GM23338 (cell line): ENCODE results near the gene KHSRP.

Source experiments
- CREB1 ChIP-seq: fragments of 250-450 bp; sonication (Bioruptor Pico); IDR thresholded peaks from 2 replicates; pipeline ENCODE4 v1.5.0; 2020; ENCODE audit warnings: low read depth, mild to moderate bottlenecking, moderate library complexity
- CTCF ChIP-seq, 2 experiments: fragments of 200-600 bp in 1 of 2; sonication (generic) in 1 of 2; conservative IDR thresholded peaks; 2 replicates each; pipeline versions ENCODE4 v1.5.1 to v1.6.1; 2016 to 2017; ENCODE audit warnings: antibody characterized with exemption in 2 of 2, low read depth in 2 of 2, mild to moderate bottlenecking in 2 of 2, moderate library complexity in 1 of 2
- ETS1 ChIP-seq: IDR thresholded peaks from 2 replicates; pipeline ENCODE4 v1.6.1; 2016; ENCODE audit warnings: antibody characterized with exemption
- EZH2 ChIP-seq: fragments of 200-600 bp; sonication (generic); IDR thresholded peaks from one replicate; pipeline ENCODE4 v1.8.0; 2017; ENCODE audit warnings: antibody characterized with exemption, mild to moderate bottlenecking, low read depth; ENCODE audit not compliant: unreplicated experiment
- EZH2phosphoT487 ChIP-seq: fragments of 200-600 bp; sonication (generic); IDR thresholded peaks from one replicate; pipeline ENCODE4 v1.8.1; 2018; ENCODE audit warnings: antibody characterized with exemption; ENCODE audit not compliant: unreplicated experiment
- JUNB ChIP-seq: IDR thresholded peaks from one replicate; pipeline ENCODE4 v1.6.1; 2016; ENCODE audit warnings: antibody characterized with exemption; ENCODE audit not compliant: unreplicated experiment
- NANOG ChIP-seq: IDR thresholded peaks from 2 replicates; pipeline ENCODE4 v1.6.1; 2016; ENCODE audit warnings: antibody characterized with exemption, borderline replicate concordance
- POLR2AphosphoS5 ChIP-seq: IDR thresholded peaks from 2 replicates; pipeline ENCODE4 v1.6.1; 2016; ENCODE audit warnings: antibody characterized with exemption, low read depth
- REST ChIP-seq: IDR thresholded peaks from one replicate; pipeline ENCODE4 v1.6.1; 2018; ENCODE audit warnings: antibody characterized with exemption; ENCODE audit not compliant: unreplicated experiment
- STAT1 ChIP-seq: IDR thresholded peaks from one replicate; pipeline ENCODE4 v1.6.1; 2016; ENCODE audit warnings: antibody characterized with exemption; ENCODE audit not compliant: unreplicated experiment

- no peak for TF ChIP-seq CTCF (conservative IDR thresholded peaks at IDR 0.05; ENCODE audit: low read depth in 2 of 2)
- no peak for TF ChIP-seq EZH2
- TF ChIP-seq POLR2AphosphoS5: no peak
- no peak for TF ChIP-seq NANOG
- TF ChIP-seq EZH2phosphoT487: no peak
- no peak for TF ChIP-seq REST
- TF ChIP-seq ETS1: no peak
- TF ChIP-seq CREB1 (CRISPR knock-in tag): no peak
- TF ChIP-seq JUNB: no peak
- TF ChIP-seq STAT1: no peak
These were observed 9.1 kb upstream of the KHSRP start, which contains the start of gene SLC25A41 for GRCh38 chr19:6433663-6434062.
